Stimulated activated naive B cell treated with anti-CD40 and anti-IgM and Interleukin-4, amounts not matched to agents 10 μg/mL and 1 μg/mL and 100 μg/mL, for 72 hours (primary cell): ENCODE measurements around the gene ZNF330.

Experiments
- ATAC-seq, 2 donors: fragments of 150-1000 bp; cut with Tn5 transposase; replicated peaks; 2 replicates each; pipeline ENCODE4 v1.10.0; 2021; ENCODE audit warnings: moderate library complexity in 1 of 2
- DNase-seq: peaks from one replicate; pipeline ENCODE4 v3.0.0; 2021
- H3K27ac Mint-ChIP-seq: one replicate; pipeline ENCODE4 v1.8.0; 2022; ENCODE audit warnings: mild to moderate bottlenecking, mixed read lengths
- H3K27me3 Mint-ChIP-seq, 2 donors: one replicate each; pipeline ENCODE4 v1.8.0; 2022; ENCODE audit warnings: mixed read lengths in 2 of 2
- H3K36me3 Mint-ChIP-seq, 2 donors: one replicate each; pipeline ENCODE4 v1.8.0; 2022; ENCODE audit warnings: mixed read lengths in 2 of 2, mild to moderate bottlenecking in 1 of 2
- H3K4me1 Mint-ChIP-seq, 2 donors: one replicate each; pipeline ENCODE4 v1.8.0; 2022; ENCODE audit warnings: mixed read lengths in 2 of 2, mild to moderate bottlenecking in 1 of 2
- H3K4me3 Mint-ChIP-seq, 2 donors: one replicate each; pipeline ENCODE4 v1.8.0; 2022; ENCODE audit warnings: mild to moderate bottlenecking in 2 of 2, mixed read lengths in 2 of 2, moderate library complexity in 1 of 2
- H3K9me3 Mint-ChIP-seq, 2 donors: one replicate each; pipeline ENCODE4 v1.8.0; 2022; ENCODE audit warnings: mixed read lengths in 2 of 2, mild to moderate bottlenecking in 1 of 2

Gene ZNF330

GRCh38 chr4:141247430-141247780 is 26.7 kb downstream of the ZNF330 start:
- H3K27ac Mint-ChIP-seq, result no peak overlapping the region
- DNase-seq, result no peak
- H3K27me3 Mint-ChIP-seq, result peaks cover 0 to 6% of the 10 kb centered on the region in 2 donors
- no peak overlapping the region for H3K4me3 Mint-ChIP-seq
- H3K9me3 Mint-ChIP-seq, result peaks cover 0 to 3% of the 10 kb centered on the region in 2 donors
- H3K4me1 Mint-ChIP-seq, result no peaks in the 10 kb centered on the region
- no peaks in the 10 kb centered on the region for H3K36me3 Mint-ChIP-seq
- no peak for ATAC-seq

GRCh38 chr4:141248029-141248428 is 27.3 kb downstream of the ZNF330 start:
- peaks cover 0 to 8% of the 10 kb centered on the region in 2 donors for H3K27me3 Mint-ChIP-seq
- no peak overlapping the region for H3K27ac Mint-ChIP-seq
- H3K4me3 Mint-ChIP-seq, result no peak overlapping the region
- H3K4me1 Mint-ChIP-seq, result no peaks in the 10 kb centered on the region
- DNase-seq (no peak), ATAC-seq (no peak)
- peaks cover 0 to 3% of the 10 kb centered on the region in 2 donors for H3K9me3 Mint-ChIP-seq
- no peaks in the 10 kb centered on the region for H3K36me3 Mint-ChIP-seq

GRCh38 chr4:141248486-141248885 is 27.8 kb downstream of the ZNF330 start:
- no peak overlapping the region for H3K27ac Mint-ChIP-seq
- H3K27me3 Mint-ChIP-seq, result peaks cover 0 to 13% of the 10 kb centered on the region in 2 donors
- peaks cover 0 to 3% of the 10 kb centered on the region in 2 donors for H3K9me3 Mint-ChIP-seq
- ATAC-seq (no peak), DNase-seq (no peak)
- H3K4me1 Mint-ChIP-seq, result no peaks in the 10 kb centered on the region
- H3K4me3 Mint-ChIP-seq, result no peak overlapping the region
- no peaks in the 10 kb centered on the region for H3K36me3 Mint-ChIP-seq

- no peaks in the 10 kb centered on the region for H3K36me3 Mint-ChIP-seq
- no peaks in the 10 kb centered on the region for H3K4me1 Mint-ChIP-seq
- ATAC-seq (no peak), DNase-seq (no peak)
- H3K9me3 Mint-ChIP-seq, result peaks cover 0 to 1% of the 10 kb centered on the region in 2 donors
- no peak overlapping the region for H3K27ac Mint-ChIP-seq
- no peak overlapping the region for H3K4me3 Mint-ChIP-seq
- H3K27me3 Mint-ChIP-seq, result peaks cover 19 to 24% of the 10 kb centered on the region in 2 donors
Measured at GRCh38 chr4:141254326-141254725, 33.6 kb downstream of the ZNF330 start.

- ATAC-seq, result no peak
Measured at GRCh38 chr4:141255016-141255415, 34.3 kb downstream of the ZNF330 start.

GRCh38 chr4:141258558-141258957 is 37.9 kb downstream of the ZNF330 start:
- H3K27me3 Mint-ChIP-seq, result peaks cover 26 to 28% of the 10 kb centered on the region in 2 donors
- peaks cover 2 to 4% of the 10 kb centered on the region in 2 donors for H3K9me3 Mint-ChIP-seq
- H3K4me3 Mint-ChIP-seq, result no peak overlapping the region
- H3K4me1 Mint-ChIP-seq, result no peaks in the 10 kb centered on the region
- ATAC-seq, result no peak
- DNase-seq, result no peak
- no peaks in the 10 kb centered on the region for H3K36me3 Mint-ChIP-seq
- H3K27ac Mint-ChIP-seq, result no peak overlapping the region

More at GRCh38 chr4:141255016-141255415, 34.3 kb downstream of the ZNF330 start:
- Mint-ChIP-seq H3K36me3 (no peaks in the 10 kb centered on the region), H3K4me3 (no peak overlapping the region), H3K4me1 (no peaks in the 10 kb centered on the region), H3K27me3 (peaks cover 22 to 28% of the 10 kb centered on the region in 2 donors), H3K9me3 (peaks cover 0 to 1% of the 10 kb centered on the region in 2 donors), H3K27ac (no peak overlapping the region)
- no peak for DNase-seq

GRCh38 chr4:141275834-141276233 is 55.1 kb downstream of the ZNF330 start:
- no peak overlapping the region for H3K4me3 Mint-ChIP-seq
- no peak for DNase-seq
- peaks cover 0 to under 1% of the 10 kb centered on the region in 2 donors for H3K9me3 Mint-ChIP-seq
- H3K36me3 Mint-ChIP-seq, result peaks cover 0 to under 1% of the 10 kb centered on the region in 2 donors
- H3K27ac Mint-ChIP-seq, result no peak overlapping the region
- ATAC-seq, result no peak
- no peaks in the 10 kb centered on the region for H3K4me1 Mint-ChIP-seq
- H3K27me3 Mint-ChIP-seq, result peaks cover 0 to 8% of the 10 kb centered on the region in 2 donors

GRCh38 chr4:141283152-141283551 is 62.5 kb downstream of the ZNF330 start:
- Mint-ChIP-seq H3K27me3 (peaks cover 0 to 7% of the 10 kb centered on the region in 2 donors), H3K4me3 (no peak overlapping the region), H3K4me1 (no peaks in the 10 kb centered on the region), H3K9me3 (peaks cover 0 to 1% of the 10 kb centered on the region in 2 donors), H3K27ac (no peak overlapping the region), H3K36me3 (no peaks in the 10 kb centered on the region)
- DNase-seq (no peak), ATAC-seq (no peak)

- DNase-seq, result no peak
- H3K27me3 Mint-ChIP-seq, result peaks cover 0 to 11% of the 10 kb centered on the region in 2 donors
- H3K4me3 Mint-ChIP-seq, result no peak overlapping the region
- H3K4me1 Mint-ChIP-seq, result no peaks in the 10 kb centered on the region
- no peaks in the 10 kb centered on the region for H3K36me3 Mint-ChIP-seq
- ATAC-seq, result no peak
- H3K27ac Mint-ChIP-seq, result no peak overlapping the region
- peaks cover 0 to 1% of the 10 kb centered on the region in 2 donors for H3K9me3 Mint-ChIP-seq
Measured at GRCh38 chr4:141283563-141283962, 62.9 kb downstream of the ZNF330 start.
